NCI-H1417 treated with DMSO at 0.1 percent for 48 hours (cell line): Measurements from ENCODE around the gene ATP11B.
A peak's percentile ranks its signal among the peaks of the same experiment; 100 is the strongest.

Experiments used
- DNase-seq: peaks from one replicate; lab custom pipeline; 2025; lab: John Stamatoyannopoulos, UW

ATP11B gene

GRCh38 chr3:182792901-182793662 lies at the start of gene ATP11B:
TSS of gene ATP11B (plus strand) at chr3:182793504. CDS start at chr3:182793760, 256 bp downstream.
- DNase-seq: peak; percentile 45

DNA sequence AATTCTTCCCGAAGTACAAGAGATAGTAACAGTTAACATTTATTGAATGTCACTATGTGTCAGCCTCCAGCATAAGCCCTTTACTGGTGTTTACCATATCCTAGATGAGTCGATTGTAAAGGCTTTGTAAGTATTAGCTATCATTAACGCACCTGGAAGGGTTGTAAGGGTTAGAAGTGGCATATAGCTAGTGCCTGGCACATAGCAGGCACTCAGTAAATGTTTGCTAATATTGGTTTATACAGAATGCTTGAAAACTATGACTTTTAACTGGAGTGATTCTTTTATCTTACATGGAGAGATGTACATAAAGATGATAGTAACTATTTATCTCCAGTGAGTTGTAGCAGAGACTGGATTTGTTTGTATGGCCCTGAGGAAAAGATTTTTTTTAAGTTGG lies 46.3 kb upstream of the ATP11B start:
- no peak for DNase-seq

- DNase-seq: no peak
Measured at GRCh38 chr3:182755308-182755707, 38.0 kb upstream of the ATP11B start.

GRCh38 chr3:182755712-182756111 lies 37.6 kb upstream of the ATP11B start:
- no peak for DNase-seq

DNA sequence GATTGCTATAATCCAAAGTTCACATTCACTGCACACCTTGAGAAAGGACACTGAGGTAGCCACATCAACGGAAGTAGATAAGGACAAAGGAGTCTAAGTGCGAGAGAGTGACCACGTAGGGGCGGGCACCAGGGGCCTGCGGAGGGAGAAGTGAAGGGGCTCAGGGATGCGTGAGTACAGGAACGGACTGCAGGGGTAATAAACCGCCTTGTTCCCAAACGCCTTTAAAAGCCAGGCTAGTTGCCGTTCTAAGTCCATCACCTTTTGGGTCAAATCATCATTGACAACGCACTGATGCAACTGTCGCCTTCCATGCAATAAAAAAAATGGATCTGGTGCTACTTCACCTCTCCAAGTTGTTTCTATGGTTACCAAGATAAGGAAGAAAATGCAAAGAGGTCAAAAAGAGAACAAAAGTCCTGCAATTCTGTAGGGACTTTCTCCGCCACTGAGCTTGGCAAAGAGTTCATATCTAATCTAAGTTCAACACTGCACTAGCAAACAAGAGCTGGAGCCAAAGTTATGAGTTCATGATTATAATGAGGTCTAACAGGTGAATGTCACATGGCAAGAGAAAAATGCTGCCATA lies 32.6 kb upstream of the ATP11B start:
- no peak for DNase-seq

- no peak for DNase-seq
Measured at GRCh38 chr3:182763896-182764295, 29.4 kb upstream of the ATP11B start.

- no peak for DNase-seq
Measured at GRCh38 chr3:182765287-182765686, 28.0 kb upstream of the ATP11B start.

- no peak for DNase-seq
Measured at GRCh38 chr3:182766099-182766498, 27.2 kb upstream of the ATP11B start.

DNA sequence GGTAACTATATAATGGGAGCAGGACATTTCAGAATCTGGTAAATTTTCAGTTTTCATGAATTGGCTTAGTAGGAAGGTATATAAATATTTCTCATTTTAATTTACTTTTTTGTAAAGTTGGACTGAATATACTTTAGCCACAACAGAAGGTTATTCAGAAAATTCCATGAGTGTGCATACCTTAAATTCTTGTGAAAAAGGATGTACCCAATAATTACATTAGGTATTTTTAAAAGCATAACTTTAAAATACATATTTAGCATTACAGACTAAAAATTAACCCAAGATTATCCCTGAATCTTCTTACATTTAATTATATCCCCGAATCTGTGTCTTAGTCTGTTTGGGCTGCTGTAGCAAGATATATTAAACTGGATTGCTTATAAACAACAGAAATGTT lies 24.9 kb upstream of the ATP11B start:
- no peak for DNase-seq

DNA sequence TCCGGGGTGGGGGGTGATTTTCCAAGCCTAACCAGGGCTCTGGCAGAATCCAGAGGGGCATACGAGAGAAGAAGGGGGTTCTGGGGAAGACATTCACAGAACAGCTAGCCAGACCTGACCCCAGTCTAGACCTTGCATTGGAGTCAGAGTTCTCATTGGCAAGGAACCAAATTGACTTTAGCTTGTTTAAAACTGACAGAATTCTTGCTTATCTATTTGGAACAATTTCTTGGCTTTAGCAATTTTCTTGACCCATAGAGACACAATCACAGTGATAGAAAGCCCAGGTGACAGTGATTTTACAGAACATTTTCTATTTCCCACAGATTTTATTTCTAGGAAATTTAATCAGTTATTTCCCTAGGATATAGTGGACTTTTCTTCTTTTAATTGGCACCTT lies 23.6 kb upstream of the ATP11B start:
- no peak for DNase-seq

- DNase-seq: no peak
Measured at GRCh38 chr3:182782149-182782548, 11.2 kb upstream of the ATP11B start.

GRCh38 chr3:182783106-182783505 lies 10.2 kb upstream of the ATP11B start:
- DNase-seq: no peak

DNA sequence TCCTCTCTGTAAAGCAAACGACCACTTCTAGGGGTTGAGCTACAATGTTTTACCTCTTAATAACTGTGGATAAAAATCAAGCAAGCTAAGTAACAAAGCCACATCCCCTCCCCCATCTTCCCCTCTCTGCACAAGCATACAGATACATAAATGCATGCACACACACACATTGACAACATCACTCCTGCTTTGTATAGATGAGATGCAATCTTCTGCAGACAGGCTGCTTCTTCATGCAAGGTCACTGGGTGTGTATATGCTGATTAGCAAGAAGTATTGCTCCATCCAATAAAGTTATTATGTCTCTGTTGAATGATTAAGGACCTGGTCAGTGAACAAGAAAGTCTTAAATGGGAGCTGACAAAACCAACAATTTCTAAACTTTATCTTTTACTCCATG lies 8.8 kb upstream of the ATP11B start:
- DNase-seq: no peak

DNA sequence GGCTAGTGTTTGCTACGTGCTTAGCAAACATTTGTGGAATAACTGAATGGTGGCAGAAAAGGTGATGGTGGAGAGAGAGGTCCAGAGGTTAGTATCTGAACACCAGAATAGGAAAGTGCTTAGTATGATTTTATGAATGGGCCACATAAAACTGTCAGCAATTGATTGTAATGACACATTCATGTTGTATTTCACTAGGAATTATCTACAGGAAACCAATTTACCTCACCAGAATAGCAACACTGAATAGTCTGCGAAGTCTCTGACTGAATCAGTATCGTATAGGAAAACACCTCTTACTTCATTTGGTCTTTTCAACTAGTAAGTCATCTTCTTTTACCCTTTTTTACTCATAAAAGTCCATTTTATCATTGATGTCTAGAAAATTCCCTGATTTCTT lies 8.2 kb upstream of the ATP11B start:
- no peak for DNase-seq

- DNase-seq: no peak
Measured at GRCh38 chr3:182785756-182786155, 7.5 kb upstream of the ATP11B start.

DNA sequence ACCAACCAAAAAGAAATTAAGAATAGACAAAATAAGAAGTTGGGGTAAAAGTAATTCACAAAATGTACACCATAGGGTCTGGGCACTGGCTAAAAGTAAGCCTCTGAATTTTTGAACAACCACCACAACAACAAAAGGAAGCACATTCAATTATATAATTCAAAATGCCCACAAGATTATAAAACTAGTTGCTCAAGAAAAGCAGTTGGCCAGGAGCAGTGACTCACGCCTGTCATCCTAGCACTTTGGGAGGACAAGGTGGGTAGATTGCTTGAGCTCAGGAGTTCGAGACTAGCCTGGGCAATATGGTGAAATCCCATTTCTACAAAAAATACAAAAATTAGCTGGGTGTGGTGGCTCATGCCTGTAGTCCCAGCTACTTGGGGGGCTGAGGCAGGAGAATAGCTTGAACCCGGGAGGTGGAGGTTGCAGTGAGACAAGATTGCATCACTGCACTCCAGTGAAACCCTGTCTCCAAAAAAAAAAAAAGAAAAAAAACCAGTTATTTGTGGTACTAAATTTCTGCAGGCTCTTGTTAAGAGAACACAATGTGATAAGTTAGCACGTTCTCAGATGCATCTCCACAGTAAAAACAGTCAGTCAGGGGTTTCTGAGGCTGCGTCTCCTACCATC lies 6.6 kb upstream of the ATP11B start:
- DNase-seq: no peak

- no peak for DNase-seq
Measured at GRCh38 chr3:182787302-182788036, 5.8 kb upstream of the ATP11B start.

DNA sequence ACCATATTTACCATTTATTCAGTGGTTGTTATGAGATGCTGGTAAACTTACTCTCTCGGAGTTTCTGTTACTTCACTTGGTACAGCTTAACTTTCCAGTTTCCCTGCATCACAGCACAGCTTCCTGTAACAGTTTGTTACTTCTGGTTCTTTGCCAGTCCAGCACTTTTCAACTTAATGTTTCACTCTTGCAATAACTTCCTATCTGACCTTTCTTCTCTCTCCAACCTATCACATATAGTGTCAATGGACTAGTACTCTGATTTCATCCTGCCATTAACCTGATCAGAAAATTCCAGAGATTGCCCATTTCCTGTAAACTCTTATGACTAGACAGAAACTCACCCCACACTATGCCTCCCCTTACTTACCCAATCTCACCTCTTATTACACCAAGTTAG lies 3.9 kb upstream of the ATP11B start:
- DNase-seq: no peak

DNA sequence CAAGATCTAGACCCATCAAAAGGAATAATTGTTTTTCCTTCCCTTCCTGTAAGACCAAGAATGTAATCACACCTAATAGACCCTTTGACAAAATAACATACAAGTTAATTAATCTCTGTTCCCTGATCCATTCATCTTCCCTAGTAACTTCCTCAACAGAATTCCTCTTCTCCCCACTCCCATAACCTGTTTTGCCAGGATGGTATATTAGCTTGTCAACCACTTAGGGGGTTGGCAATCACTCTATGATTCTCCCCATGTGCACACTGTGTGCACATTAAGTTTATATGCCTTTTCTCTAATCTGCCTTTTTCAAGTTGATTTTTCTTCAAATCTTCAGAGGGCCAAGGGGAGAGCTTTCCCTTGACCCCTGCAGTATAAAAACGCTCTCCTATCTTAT lies 2.7 kb upstream of the ATP11B start:
- no peak for DNase-seq

DNA sequence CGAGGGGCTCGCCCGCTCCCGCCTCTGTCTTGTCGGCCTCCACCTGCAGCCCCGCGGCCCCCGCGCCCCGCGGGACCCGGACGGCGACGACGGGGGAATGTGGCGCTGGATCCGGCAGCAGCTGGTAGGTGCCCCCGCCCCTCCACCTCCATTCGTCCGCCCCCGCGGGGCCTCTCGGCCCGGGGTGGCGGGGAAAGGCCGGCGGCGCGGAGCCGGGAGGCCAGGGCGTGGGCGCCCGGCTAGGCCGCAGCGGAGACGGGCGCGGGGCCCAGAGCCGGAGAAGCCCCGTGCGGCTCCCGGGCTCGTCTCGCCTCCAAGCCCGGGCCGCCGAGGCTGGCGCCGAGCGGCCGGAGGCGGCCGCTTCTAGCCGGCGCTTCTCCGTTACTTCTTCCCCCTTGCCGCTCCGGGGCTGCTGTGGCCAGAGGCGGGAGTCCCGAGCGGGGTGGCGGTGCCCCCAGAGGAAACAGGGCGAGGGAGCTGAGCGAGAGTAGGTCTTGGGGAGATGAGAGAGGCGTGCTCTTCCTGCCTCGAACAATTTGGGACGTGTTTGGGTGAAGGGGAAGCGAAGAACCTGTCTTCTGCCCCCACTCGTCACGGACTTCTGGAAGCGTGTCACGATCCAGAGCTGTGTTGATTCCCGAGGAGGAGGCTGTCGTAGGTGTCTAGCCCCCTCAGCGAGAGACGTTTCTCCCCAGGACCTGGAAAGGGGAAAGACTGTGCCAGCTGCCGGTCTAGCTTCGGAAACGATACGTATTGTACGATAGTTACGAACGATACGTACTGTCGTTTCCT lies 555 bp downstream of the ATP11B start:
- DNase-seq: no peak

- DNase-seq: no peak
Measured at GRCh38 chr3:182794455-182795388, 1.4 kb downstream of the ATP11B start.
